AG04449 (cell line): ENCODE measurements around the gene CNTN6.

Source experiments
- CTCF ChIA-PET: fragments of 350-600 bp; formaldehyde crosslinking; extraction: SDS; loops from one replicate; lab custom pipeline; 2021; ENCODE audit warnings: antibody characterized with exemption; lab: Yijun Ruan, JAX
- POLR2A ChIA-PET: fragments of 400-600, 350-600 bp; formaldehyde crosslinking; extraction: SDS; loops from one replicate; lab custom pipeline; 2020; ENCODE audit warnings: antibody characterized with exemption, inconsistent platforms; lab: Yijun Ruan, JAX
- DNase-seq: peaks from one replicate; pipeline ENCODE4 v3.0.0-alpha.2; 2010; ENCODE audit warnings: low read depth, low spot score
- H3K4me3 ChIP-seq: 2 replicates; pipeline ENCODE4 v1.5.1; 2011; ENCODE audit warnings: low read depth, mild to moderate bottlenecking, control low read depth, low read length
- CTCF ChIP-seq: IDR thresholded peaks from one replicate; pipeline ENCODE4 v1.5.1; 2011; ENCODE audit warnings: mild to moderate bottlenecking, moderate library complexity, low read length, control low read depth, inconsistent platforms; ENCODE audit not compliant: insufficient read depth; ENCODE audit errors: missing control alignments

The CNTN6 gene

GRCh38 chr3:1404270-1404962 is 311.6 kb downstream of the CNTN6 start:
- ChIA-PET POLR2A (no interaction called here), CTCF (no interaction called here)
- TF ChIP-seq CTCF, result no peak
- H3K4me3 ChIP-seq, result no peak overlapping the region
- no peak for DNase-seq

- TF ChIP-seq CTCF, result no peak
- no peak overlapping the region for H3K4me3 ChIP-seq
These were observed 313.4 kb downstream of the CNTN6 start for GRCh38 chr3:1406250-1406649.

GRCh38 chr3:1421577-1421976 is 328.8 kb downstream of the CNTN6 start:
- POLR2A ChIA-PET, result no interaction called here
- no peak for TF ChIP-seq CTCF
- DNase-seq, result no peak
- H3K4me3 ChIP-seq, result no peak overlapping the region
- CTCF ChIA-PET, result no interaction called here

More at GRCh38 chr3:1406250-1406649, 313.4 kb downstream of the CNTN6 start:
- POLR2A ChIA-PET, result no interaction called here
- CTCF ChIA-PET, result no interaction called here
- DNase-seq, result no peak

- ChIA-PET CTCF (no interaction called here), POLR2A (no interaction called here)
- TF ChIP-seq CTCF, result no peak
- no peak overlapping the region for H3K4me3 ChIP-seq
- no peak for DNase-seq
These were observed 330.8 kb downstream of the CNTN6 start for GRCh38 chr3:1423566-1424089.

GRCh38 chr3:1439395-1439794 is 346.6 kb downstream of the CNTN6 start:
- TF ChIP-seq CTCF, result no peak
- ChIA-PET CTCF (no interaction called here), POLR2A (no interaction called here)
- no peak overlapping the region for H3K4me3 ChIP-seq
- DNase-seq, result no peak

GRCh38 chr3:1442271-1442670 is 349.4 kb downstream of the CNTN6 start:
- ChIA-PET CTCF (no interaction called here), POLR2A (no interaction called here)
- no peak for DNase-seq
- TF ChIP-seq CTCF, result no peak
- no peak overlapping the region for H3K4me3 ChIP-seq
